ENCODE data around the gene ZNF446.
"Not testable (repeated sequence)": the region's sequence is repeated elsewhere in the genome, so short reads cannot be mapped to it uniquely, and the experiment has no call there.

ZNF446 gene

DNA sequence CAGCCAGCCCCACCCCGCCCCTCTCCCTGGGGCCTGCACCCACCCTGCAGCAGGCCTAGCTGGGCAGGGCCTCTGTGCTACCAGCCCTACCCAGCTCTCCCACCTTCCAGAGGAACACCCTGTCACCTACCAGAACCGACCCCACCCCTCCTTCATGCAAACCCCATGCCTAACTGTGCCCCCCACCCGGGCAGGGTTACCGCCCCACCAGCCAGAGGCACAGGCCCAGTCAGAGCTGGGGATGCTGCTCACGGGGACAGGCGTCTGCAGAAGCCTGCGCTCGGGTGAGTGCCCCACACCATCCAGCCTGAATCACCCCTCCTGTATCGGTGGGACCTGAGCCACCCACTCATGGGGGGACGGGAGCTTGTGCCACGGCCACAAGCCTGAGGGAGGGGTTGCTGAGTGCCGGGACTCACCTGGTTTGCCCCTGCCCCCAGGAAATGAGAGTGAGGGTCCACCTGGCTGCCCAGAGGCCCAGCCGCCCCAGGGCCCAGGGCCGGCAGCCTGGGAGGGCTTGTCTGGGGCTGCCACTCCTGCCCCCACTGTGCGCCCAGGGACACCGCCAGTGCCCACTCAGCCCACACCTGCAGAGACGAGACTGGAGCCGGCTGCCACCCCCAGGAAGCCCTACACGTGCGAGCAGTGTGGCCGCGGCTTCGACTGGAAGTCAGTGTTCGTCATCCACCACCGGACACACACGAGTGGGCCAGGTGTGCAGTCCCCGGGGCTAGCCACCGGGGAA lies 3.8 kb downstream of the ZNF446 start:
- H3K27ac ChIP-seq: no peak overlapping the region
- TF ChIP-seq CTCF (IDR thresholded peaks at IDR 0.05) (no peak), ZFX (IDR thresholded peaks at IDR 0.05; ENCODE audit: borderline replicate concordance) (no peak)

GRCh38 chr19:58480481-58480830 lies 4.3 kb downstream of the ZNF446 start:
- TF ChIP-seq ZFX (IDR thresholded peaks at IDR 0.05; ENCODE audit: borderline replicate concordance) (no peak), CTCF (IDR thresholded peaks at IDR 0.05) (no peak)
- H3K27ac ChIP-seq: no peak overlapping the region

DNA sequence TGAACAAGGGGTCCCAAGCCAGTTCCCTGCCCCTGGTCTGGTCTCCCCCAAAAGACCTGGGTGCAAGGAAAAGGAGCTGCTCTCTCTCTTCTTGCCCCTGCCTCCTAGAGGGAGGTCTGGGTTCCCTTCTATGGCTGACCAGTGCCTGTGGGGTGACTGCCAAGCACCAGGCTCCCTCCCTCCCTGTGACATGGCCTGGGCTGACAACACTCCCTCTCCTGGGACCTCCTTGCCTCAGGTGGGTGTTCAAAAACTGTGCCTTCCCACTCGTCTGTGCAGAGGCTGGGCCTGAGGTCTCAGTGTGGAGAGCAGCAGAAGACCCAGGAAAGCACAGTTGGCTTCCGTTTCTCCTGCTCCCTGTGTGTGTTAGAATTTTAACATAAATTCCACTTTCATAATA lies 4.7 kb downstream of the ZNF446 start:
- TF ChIP-seq CTCF (IDR thresholded peaks at IDR 0.05) (no peak), ZFX (IDR thresholded peaks at IDR 0.05; ENCODE audit: borderline replicate concordance) (no peak)
- no peak overlapping the region for H3K27ac ChIP-seq

- H3K27ac ChIP-seq: no peak overlapping the region
- TF ChIP-seq CTCF (IDR thresholded peaks at IDR 0.05) (no peak), ZFX (IDR thresholded peaks at IDR 0.05; ENCODE audit: borderline replicate concordance) (no peak)
These were observed 6.2 kb downstream of the ZNF446 start for GRCh38 chr19:58482372-58482771.

GRCh38 chr19:58483776-58484175 lies 7.6 kb downstream of the ZNF446 start:
- TF ChIP-seq ZFX (IDR thresholded peaks at IDR 0.05; ENCODE audit: borderline replicate concordance): no peak
- TF ChIP-seq CTCF (IDR thresholded peaks at IDR 0.05): no peak
- no peak overlapping the region for H3K27ac ChIP-seq

DNA sequence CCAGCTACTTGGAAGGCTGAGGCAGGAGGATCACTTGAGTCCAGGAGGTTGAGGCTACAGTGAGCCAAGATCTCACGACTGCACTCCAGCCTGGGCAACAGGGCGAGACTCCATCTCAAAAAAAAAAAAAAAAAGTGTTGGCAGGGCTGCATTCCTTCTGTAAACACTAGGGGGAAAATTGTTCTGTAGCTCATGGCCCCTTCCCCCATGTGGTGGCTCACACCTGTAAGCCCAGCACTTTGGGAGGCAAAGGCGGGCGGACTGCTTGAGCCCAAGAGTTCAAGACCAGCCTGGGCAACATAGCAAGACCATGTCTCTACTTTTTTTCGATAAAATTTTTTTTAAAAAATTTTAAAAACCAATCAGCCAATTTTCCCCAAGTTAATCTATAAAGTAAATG lies 8.2 kb downstream of the ZNF446 start:
- H3K27ac ChIP-seq: not testable (repeated sequence)

GRCh38 chr19:58491393-58491792 lies 15.2 kb downstream of the ZNF446 start:
- H3K27ac ChIP-seq: no peak overlapping the region
- TF ChIP-seq ZFX (IDR thresholded peaks at IDR 0.05; ENCODE audit: borderline replicate concordance) (no peak), CTCF (IDR thresholded peaks at IDR 0.05) (no peak)

GRCh38 chr19:58492265-58492664 lies 16.1 kb downstream of the ZNF446 start:
- TF ChIP-seq ZFX (IDR thresholded peaks at IDR 0.05; ENCODE audit: borderline replicate concordance): no peak
- no peak overlapping the region for H3K27ac ChIP-seq

Data from 22Rv1 (cell line).